Esophagus squamous epithelium (tissue), 4 donors: ENCODE results near the gene FILIP1L.

Experiments used
- CTCF ChIP-seq, 6 experiments: fragments of 450-650 bp in 4 of 6; fragments of 200-600 bp in 2 of 6; sonication (generic) in 2 of 6; IDR thresholded peaks; one replicate each; pipeline ENCODE4 v1.5.1; 2016 to 2019; ENCODE audit warnings: antibody characterized with exemption in 6 of 6, mild to moderate bottlenecking in 4 of 6, moderate library complexity in 4 of 6
- POLR2A ChIP-seq, 4 donors: fragments of 450-650 bp; IDR thresholded peaks; one replicate each; pipeline ENCODE4 v1.6.1; 2017; ENCODE audit warnings: antibody characterized with exemption in 4 of 4, mild to moderate bottlenecking in 4 of 4, moderate library complexity in 3 of 4

DNA sequence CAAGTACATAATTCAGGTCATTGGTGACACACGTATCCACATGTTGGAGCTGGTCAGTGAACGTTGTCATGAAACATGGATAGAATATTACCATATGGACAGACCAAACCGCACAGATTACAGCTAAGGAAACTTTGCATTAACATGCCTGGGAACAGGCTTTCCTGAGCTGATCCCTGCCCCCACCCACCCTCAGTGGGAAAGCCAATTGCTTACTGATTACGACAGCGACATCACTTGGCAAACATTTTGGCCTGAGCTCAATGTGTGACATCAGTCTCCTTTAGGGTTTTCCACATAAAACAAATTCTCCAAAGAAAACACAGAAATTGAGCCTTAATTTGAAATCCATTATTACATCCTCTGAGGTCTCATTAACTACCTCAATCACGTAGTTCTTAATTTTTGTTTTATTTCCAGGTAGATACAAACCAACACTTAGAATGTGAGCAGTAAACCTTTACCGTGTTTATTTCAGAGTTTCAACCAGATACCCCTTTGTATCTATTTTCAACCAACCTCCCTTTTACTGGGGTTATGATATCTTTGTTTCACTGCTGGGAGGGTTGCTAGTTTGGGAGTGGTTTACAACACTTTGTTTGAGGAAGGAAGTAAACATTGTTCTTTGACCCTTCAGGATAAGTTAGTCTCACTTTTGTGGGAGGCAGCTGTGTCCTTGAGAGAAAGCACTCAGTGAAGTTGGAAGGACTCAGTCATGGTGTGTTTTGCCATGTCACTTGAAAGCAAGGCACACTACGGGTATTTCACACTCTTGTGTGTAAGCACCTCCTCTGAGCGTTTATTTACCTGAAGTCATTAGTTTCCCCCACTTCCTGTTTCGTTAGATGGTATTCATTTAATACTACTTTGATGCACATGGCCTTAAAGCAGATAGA, 193.6 kb downstream of the FILIP1L start:
- TF ChIP-seq CTCF (IDR thresholded peaks at IDR 0.05) (no peak), POLR2A (IDR thresholded peaks at IDR 0.05) (no peak)
